Gastroesophageal sphincter (tissue), 4 donors: ENCODE measurements around the gene THBS1. TPM values are rescaled to one million over a fixed set of nuclear protein-coding genes. Genes with fewer than 3 reads are reported as not detected.
A peak's percentile ranks its signal among the peaks of the same experiment; 100 is the strongest.

Source experiments
- ATAC-seq: fragments of 150-250 bp; one replicate; pipeline ENCODE4 v1.9.1; 2016; ENCODE audit warnings: mild to moderate bottlenecking, moderate library complexity
- H3K27ac ChIP-seq, 4 donors: fragments of 200-600 bp; sonication (generic) in 3 of 4; 1 replicate in 3 of 4; 2 replicates in 1 of 4; pipeline ENCODE4 v1.5.1; 2016 to 2019
- H3K27me3 ChIP-seq: fragments of 200-600 bp; sonication (generic); one replicate; pipeline ENCODE4 v1.5.1; 2019
- H3K36me3 ChIP-seq, 2 donors: fragments of 200-600 bp; sonication (generic); one replicate each; pipeline ENCODE4 v1.5.1; 2019; ENCODE audit warnings: control low read depth in 1 of 2
- H3K4me1 ChIP-seq, 3 donors: fragments of 200-600 bp; sonication (generic); 1 replicate in 2 of 3; 2 replicates in 1 of 3; pipeline ENCODE4 v1.5.1; 2016 to 2019; ENCODE audit warnings: control low read depth in 2 of 3
- H3K4me3 ChIP-seq, 2 donors: fragments of 200-600 bp; sonication (generic); one replicate each; pipeline ENCODE4 v1.5.1; 2019; ENCODE audit warnings: mild to moderate bottlenecking in 1 of 2, moderate library complexity in 1 of 2
- H3K9me3 ChIP-seq, 3 donors: fragments of 200-600 bp; sonication (generic); one replicate each; pipeline ENCODE4 v1.5.1; 2017 to 2019; ENCODE audit warnings: control low read depth in 2 of 3
- EP300 ChIP-seq: sonication (generic); formaldehyde crosslinking; IDR thresholded peaks from one replicate; pipeline ENCODE4 v1.6.1; 2017; ENCODE audit warnings: antibody characterized with exemption, mild to moderate bottlenecking
- POLR2A ChIP-seq, 2 donors: fragments of 450-650 bp; IDR thresholded peaks; one replicate each; pipeline ENCODE4 v1.6.1; 2017; ENCODE audit warnings: antibody characterized with exemption in 2 of 2, mild to moderate bottlenecking in 2 of 2, moderate library complexity in 1 of 2
- POLR2AphosphoS5 ChIP-seq: sonication (generic); formaldehyde crosslinking; IDR thresholded peaks from one replicate; pipeline ENCODE4 v1.6.1; 2017; ENCODE audit warnings: antibody characterized with exemption
- WGBS, 2 donors: methylation state at CpG; one replicate each; pipeline ENCODE4 v1.1.5; 2018; ENCODE audit warnings: low coverage in 1 of 2; 5-methylcytosine and 5-hydroxymethylcytosine counted together
- total RNA-seq, 4 donors: library from RNA; depleted of rRNA; stranded (reverse); fragments of >200 nt; gene quantifications; one replicate each; pipeline ENCODE4 v1.1.0, GENCODE V29; 2016
- TF ChIP-seq, protein P1 (sequence below), 4 experiments: fragments of 200-600 bp in 2 of 4; fragments of 450-650 bp in 2 of 4; sonication (generic) in 1 of 4; IDR thresholded peaks; one replicate each; pipeline ENCODE4 v1.5.1; 2017 to 2019; ENCODE audit warnings: antibody characterized with exemption in 4 of 4, mild to moderate bottlenecking in 2 of 4, moderate library complexity in 2 of 4

THBS1 gene
- total RNA-seq, 4 donors from 2014 or later: 183 to 1,645 (median 277) TPM

DNA sequence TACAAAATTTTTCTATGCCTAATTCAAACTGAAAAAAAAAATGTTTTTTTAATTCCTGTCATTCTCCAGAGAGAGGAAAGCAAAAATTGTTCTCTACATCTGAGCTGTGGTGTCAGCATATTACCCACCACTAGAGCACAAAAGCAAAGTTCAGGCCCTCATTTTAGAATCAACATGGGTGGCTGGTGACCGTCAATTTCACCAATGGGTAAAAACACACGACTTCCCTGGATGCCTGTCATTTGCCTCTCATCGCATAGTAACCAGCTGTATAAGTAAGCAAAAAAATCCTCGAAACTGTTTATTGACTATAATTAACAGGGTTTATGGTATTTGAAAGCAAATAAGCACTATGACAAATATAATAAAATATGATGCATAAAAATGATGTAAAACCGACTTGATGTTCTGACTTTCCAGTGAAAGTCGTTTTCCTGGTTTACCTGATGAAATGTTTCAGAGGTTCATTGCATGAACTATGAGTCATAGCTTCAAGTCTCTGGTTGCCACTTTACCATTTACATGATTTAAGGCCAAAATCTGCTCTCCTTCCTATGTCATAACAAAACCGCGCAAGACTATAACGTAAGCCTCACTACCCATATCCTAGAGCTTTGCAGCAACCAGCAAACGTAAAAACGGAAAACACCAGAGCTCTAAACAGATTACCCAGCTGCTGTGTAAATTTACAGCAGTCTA lies 60.5 kb downstream of the THBS1 start:
- H3K27ac ChIP-seq: no peak overlapping the region
- H3K4me1 ChIP-seq: peaks cover 7 to 48% (median 12%) of the 10 kb centered on the region in 3 donors
- no peak overlapping the region for H3K4me3 ChIP-seq
- no peaks in the 10 kb centered on the region for H3K27me3 ChIP-seq
- H3K9me3 ChIP-seq: no peaks in the 10 kb centered on the region
- TF ChIP-seq, protein P1, sequence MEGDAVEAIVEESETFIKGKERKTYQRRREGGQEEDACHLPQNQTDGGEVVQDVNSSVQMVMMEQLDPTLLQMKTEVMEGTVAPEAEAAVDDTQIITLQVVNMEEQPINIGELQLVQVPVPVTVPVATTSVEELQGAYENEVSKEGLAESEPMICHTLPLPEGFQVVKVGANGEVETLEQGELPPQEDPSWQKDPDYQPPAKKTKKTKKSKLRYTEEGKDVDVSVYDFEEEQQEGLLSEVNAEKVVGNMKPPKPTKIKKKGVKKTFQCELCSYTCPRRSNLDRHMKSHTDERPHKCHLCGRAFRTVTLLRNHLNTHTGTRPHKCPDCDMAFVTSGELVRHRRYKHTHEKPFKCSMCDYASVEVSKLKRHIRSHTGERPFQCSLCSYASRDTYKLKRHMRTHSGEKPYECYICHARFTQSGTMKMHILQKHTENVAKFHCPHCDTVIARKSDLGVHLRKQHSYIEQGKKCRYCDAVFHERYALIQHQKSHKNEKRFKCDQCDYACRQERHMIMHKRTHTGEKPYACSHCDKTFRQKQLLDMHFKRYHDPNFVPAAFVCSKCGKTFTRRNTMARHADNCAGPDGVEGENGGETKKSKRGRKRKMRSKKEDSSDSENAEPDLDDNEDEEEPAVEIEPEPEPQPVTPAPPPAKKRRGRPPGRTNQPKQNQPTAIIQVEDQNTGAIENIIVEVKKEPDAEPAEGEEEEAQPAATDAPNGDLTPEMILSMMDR (IDR thresholded peaks at IDR 0.05): peak in 1 of 4 experiments; percentile 16
- no peak for TF ChIP-seq EP300
- no peak for TF ChIP-seq POLR2AphosphoS5
- ATAC-seq: no peak
- 67 to 90% methylated on average over 9 to 11 of the region's 11 CpGs for WGBS, 2 donors
- no peaks in the 10 kb centered on the region for H3K36me3 ChIP-seq

- 15 to 22% methylated on average over 4 to 5 of the region's 5 CpGs for WGBS, 2 donors
- Histone ChIP-seq H3K27me3 (no peaks in the 10 kb centered on the region), H3K36me3 (no peaks in the 10 kb centered on the region), H3K9me3 (no peaks in the 10 kb centered on the region), H3K4me3 (no peak overlapping the region), H3K4me1 (peaks cover 7 to 48% (median 12%) of the 10 kb centered on the region in 3 donors), H3K27ac (peak overlapping the region in 2 of 4 donors; percentile 8 to 17)
- ATAC-seq: peak; percentile 39
- no peak for TF ChIP-seq POLR2AphosphoS5
- TF ChIP-seq, protein P1 (IDR thresholded peaks at IDR 0.05): no peak
- TF ChIP-seq POLR2A (IDR thresholded peaks at IDR 0.05): no peak
- no peak for TF ChIP-seq EP300
Measured at GRCh38 chr15:39642011-39642640, 61.2 kb downstream of the THBS1 start.

- Histone ChIP-seq H3K36me3 (no peaks in the 10 kb centered on the region), H3K27me3 (no peaks in the 10 kb centered on the region), H3K4me1 (peaks cover 7 to 48% (median 12%) of the 10 kb centered on the region in 3 donors), H3K27ac (no peak overlapping the region), H3K4me3 (no peak overlapping the region), H3K9me3 (no peaks in the 10 kb centered on the region)
- no peak for TF ChIP-seq POLR2A (IDR thresholded peaks at IDR 0.05)
- TF ChIP-seq, protein P1 (IDR thresholded peaks at IDR 0.05): no peak
- no peak for TF ChIP-seq EP300
- TF ChIP-seq POLR2AphosphoS5: no peak
- ATAC-seq: no peak
- 50 to 76% methylated on average over 1 of the region's 1 CpG for WGBS, 2 donors
Measured at GRCh38 chr15:39643727-39644126, 62.8 kb downstream of the THBS1 start.

DNA sequence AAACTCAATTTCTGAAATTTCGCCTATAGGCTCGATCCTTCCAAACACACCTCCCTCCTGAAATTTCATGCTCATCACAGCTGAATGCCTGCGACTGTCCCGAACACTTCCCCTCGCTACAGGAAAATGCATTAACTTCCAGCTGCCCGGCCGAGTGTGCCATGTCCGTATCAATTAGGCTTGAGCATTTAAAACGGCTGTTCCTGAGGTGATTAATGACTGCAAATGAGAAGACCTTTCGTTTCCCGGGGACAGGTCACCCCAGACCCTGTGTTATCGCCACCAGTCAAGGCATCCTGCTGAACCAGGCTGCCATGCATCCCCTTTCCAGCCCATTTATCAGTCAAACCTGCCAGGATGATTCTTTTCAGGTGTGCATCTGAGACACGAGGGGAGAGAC lies 63.3 kb downstream of the THBS1 start:
- ATAC-seq: no peak
- Histone ChIP-seq H3K4me1 (peaks cover 7 to 51% (median 12%) of the 10 kb centered on the region in 3 donors), H3K4me3 (no peak overlapping the region), H3K9me3 (no peaks in the 10 kb centered on the region), H3K36me3 (no peaks in the 10 kb centered on the region), H3K27ac (no peak overlapping the region), H3K27me3 (no peaks in the 10 kb centered on the region)
- TF ChIP-seq EP300: no peak
- TF ChIP-seq, protein P1 (IDR thresholded peaks at IDR 0.05): no peak
- TF ChIP-seq POLR2A (IDR thresholded peaks at IDR 0.05): no peak
- TF ChIP-seq POLR2AphosphoS5: no peak
- WGBS, 2 donors: 84 to 90% methylated on average over 7 to 10 of the region's 13 CpGs
